Fibroblast of pulmonary artery (primary cell): ENCODE results near the gene OR10H2.
"Not testable (repeated sequence)": the region's sequence is repeated elsewhere in the genome, so short reads cannot be mapped to it uniquely, and the experiment has no call there.

Experiments used
- DNase-seq: peaks from one replicate; pipeline ENCODE4 v3.0.0-alpha.2; 2010; ENCODE audit warnings: low read depth
- H3K4me3 ChIP-seq: replicated peaks from 2 replicates; pipeline ENCODE4 v1.5.1; 2011; ENCODE audit warnings: low read depth, mild to moderate bottlenecking, control low read depth, low read length, moderate library complexity
- CTCF ChIP-seq: IDR thresholded peaks from 2 replicates; pipeline ENCODE4 v1.5.1; 2011; ENCODE audit warnings: mild to moderate bottlenecking, control low read depth, low read length, inconsistent platforms; ENCODE audit errors: missing control alignments

Gene OR10H2

DNA sequence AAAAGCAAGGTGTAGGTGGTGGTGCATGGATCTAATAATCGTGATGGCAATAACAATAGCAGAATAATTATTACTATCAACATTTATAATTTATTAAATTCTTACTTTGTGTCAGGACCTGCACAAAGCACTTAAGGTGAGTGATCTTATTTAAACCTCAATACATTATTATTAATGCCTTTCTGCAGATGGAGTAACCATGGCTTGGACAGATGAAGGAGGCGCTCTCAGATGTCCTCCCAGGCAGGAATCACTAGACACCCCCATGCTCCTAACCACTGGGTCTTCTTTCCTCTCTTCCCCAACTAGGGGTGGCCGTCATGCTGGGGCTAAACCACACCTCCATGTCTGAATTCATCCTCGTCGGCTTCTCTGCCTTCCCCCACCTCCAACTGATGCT lies at the start of gene OR10H2:
TSS of gene OR10H2 (plus strand) at position 301 of the 400 bp plus-strand sequence. CDS start at position 321, 20 bp downstream.
- DNase-seq, result no peak
- H3K4me3 ChIP-seq, result no peak within 1 kb of the TSS
- no peak for TF ChIP-seq CTCF

GRCh38 chr19:15679089-15679488 lies 48.7 kb upstream of the OR10H2 start:
- no peak for DNase-seq
- H3K4me3 ChIP-seq, result no peak overlapping the region
- no peak for TF ChIP-seq CTCF

DNA sequence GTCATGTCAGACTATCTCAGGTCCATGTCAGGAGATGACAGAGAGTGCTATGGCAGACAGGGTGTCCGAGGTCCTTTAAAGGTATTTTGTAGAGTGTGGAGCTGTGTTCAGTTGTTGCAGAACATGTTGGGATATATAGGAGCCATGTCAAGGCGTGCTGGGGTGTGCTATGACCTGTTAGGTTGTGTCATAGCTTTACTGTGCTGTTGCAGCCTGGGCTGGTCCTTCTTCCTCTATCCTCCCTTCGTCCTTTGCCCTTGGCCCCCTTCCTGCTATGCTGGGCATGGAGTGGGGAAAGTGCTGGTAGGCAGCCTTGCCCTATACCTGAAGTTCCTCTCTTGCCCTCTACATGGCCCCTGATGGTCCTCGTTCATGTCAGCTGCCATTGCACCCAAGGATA lies 48.0 kb upstream of the OR10H2 start:
- not testable (repeated sequence) for H3K4me3 ChIP-seq, DNase-seq

GRCh38 chr19:15680478-15681322 lies 47.1 kb upstream of the OR10H2 start:
- no peak overlapping the region for H3K4me3 ChIP-seq
- no peak for TF ChIP-seq CTCF
- DNase-seq, result no peak

GRCh38 chr19:15683411-15683810 lies 44.4 kb upstream of the OR10H2 start:
- no peak overlapping the region for H3K4me3 ChIP-seq
- no peak for TF ChIP-seq CTCF
- DNase-seq, result no peak

- no peak for DNase-seq
- TF ChIP-seq CTCF, result no peak
- no peak overlapping the region for H3K4me3 ChIP-seq
Observed at GRCh38 chr19:15684828-15685227, 43.0 kb upstream of the OR10H2 start.

DNA sequence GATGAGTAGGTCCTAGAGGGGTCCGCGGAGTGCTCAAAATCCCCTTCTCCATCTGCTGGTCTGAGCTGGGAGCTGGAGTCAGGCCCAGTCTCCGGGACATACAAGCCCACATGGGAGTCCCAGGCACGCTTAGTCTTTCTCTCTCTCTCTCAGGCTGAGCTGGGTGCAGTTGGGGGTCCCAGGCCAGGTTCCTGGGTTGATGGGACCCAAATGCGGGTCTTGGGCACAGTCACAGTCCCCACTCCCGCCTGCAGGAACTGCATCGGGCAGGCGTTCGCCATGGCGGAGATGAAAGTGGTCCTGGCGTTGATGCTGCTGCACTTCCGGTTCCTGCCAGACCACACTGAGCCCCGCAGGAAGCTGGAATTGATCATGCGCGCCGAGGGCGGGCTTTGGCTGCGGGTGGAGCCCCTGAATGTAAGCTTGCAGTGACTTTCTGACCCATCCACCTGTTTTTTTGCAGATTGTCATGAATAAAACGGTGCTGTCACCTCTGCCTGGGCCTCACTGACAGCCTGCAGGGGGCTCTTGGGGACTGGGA lies 31.1 kb upstream of the OR10H2 start:
- TF ChIP-seq CTCF, result no peak
- H3K4me3 ChIP-seq, result no peak overlapping the region
- no peak for DNase-seq
